ENCODE data around the gene RSKR. TPM values are rescaled to one million over a fixed set of nuclear protein-coding genes. Genes with fewer than 3 reads are reported as not detected.

The RSKR gene
- total and polyA plus RNA-seq, 8 donors, result 8.4 to 31.6 (median 23.6) TPM

DNA sequence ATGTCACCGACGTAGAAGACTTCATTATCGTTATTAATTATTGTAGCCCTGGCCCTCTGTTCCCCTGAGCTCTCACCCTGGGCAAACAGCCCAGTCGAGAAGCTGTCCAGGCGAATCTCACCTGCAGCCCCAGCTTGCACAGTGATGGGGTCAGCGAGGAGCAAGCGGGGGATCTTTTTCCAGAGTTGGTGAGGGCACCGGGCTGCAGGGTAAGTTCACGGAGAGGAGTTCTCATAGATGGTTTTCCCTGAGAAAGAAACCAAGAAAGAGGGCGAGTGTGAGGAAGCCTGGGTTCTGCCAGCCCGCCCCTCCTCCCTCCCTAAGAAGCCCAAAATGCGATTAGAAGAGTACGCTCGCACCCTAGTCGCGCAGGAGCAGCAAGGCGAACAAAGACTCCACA lies 15.6 kb downstream of the RSKR start:
- H3K4me3 ChIP-seq, result peak overlapping the region; percentile 53 to 67
- DNase-seq (no peak), ATAC-seq (no peak)
- intact Hi-C loops (cut with DNase I), result no loop called here
- peaks cover 5 to 28% of the 10 kb centered on the region in 2 donors for H3K4me1 ChIP-seq
- peak overlapping the region; percentile 97 to 98 for H3K27ac ChIP-seq
- H3K27me3 ChIP-seq, result no peaks in the 10 kb centered on the region
- H3K9me3 ChIP-seq, result no peaks in the 10 kb centered on the region
- TF ChIP-seq CTCF (IDR thresholded peaks at IDR 0.05), result no peak
- H3K36me3 ChIP-seq, result peaks cover 0 to under 1% of the 10 kb centered on the region in 2 donors

DNA sequence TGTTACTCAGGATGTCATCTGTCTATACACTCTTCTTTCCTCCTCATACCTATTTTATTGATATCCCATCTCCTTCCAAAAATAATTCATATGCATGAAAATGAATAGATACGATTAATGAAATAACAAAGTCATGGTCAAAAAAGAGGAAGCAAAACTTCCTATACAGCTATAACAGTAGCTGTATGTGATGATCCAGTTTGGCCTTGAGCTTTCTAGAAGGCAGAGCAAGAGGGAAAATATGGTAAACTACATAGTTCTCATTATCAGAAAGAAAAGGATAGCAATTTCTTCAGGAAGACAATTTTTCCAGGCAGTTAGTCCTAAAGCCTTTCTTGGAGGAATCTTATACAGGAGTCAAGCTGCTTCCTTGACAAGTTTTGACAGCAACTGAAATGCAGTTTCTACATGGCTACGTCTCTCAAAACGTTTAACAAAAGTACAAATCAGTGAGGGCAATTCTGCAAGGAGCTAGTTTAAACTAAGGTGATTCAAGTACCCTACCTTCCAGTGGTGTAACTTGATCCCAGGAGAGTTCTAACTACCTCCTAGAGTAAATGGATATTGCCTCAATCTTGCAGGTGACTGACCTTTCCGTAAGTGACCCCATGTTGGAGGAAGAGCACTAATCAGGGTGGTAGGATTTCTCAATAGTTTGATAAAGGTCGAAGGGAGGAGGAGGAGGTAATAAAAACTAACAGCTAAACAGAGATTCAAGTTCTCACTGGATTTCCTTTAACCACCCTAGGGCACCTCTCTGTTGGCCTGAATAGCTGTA lies 16.2 kb downstream of the RSKR start:
- intact Hi-C loops (cut with DNase I), result no loop called here
- H3K9me3 ChIP-seq, result no peaks in the 10 kb centered on the region
- peak overlapping the region in 1 of 2 donors; percentile 24 for H3K27ac ChIP-seq
- H3K4me1 ChIP-seq, result peaks cover 5 to 28% of the 10 kb centered on the region in 2 donors
- no peaks in the 10 kb centered on the region for H3K27me3 ChIP-seq
- peak; percentile 4 for ATAC-seq
- DNase-seq, result no peak
- H3K4me3 ChIP-seq, result peak overlapping the region; percentile 53 to 67
- no peak for TF ChIP-seq CTCF (IDR thresholded peaks at IDR 0.05)
- H3K36me3 ChIP-seq, result peaks cover 0 to 6% of the 10 kb centered on the region in 2 donors

DNA sequence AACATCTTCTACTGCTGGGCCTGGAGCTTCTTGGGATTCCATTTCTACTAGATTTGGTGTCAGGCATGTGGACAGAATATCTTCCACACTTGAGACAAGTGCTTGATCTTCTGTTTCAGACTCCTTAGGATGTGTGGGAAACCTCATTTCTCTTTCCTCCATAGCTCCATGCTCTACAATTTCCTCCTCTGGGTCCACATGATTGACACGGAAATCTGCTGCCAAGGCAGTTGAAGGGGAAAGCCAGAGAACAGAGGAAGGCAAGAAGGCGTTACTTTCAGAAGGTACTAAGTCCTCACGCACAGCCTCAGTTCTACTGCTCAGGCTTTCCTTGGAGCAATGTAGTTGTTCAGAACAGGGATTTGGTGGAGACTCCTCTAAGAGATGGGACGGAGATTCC lies 21.7 kb downstream of the RSKR start:
- TF ChIP-seq CTCF (IDR thresholded peaks at IDR 0.05), result no peak
- Histone ChIP-seq H3K27me3 (no peaks in the 10 kb centered on the region), H3K36me3 (peaks cover 0 to 29% of the 10 kb centered on the region in 2 donors), H3K27ac (no peak overlapping the region), H3K9me3 (no peaks in the 10 kb centered on the region), H3K4me3 (no peak overlapping the region), H3K4me1 (peaks cover 0 to under 1% of the 10 kb centered on the region in 2 donors)
- no peak for DNase-seq
- no peak for ATAC-seq
- intact Hi-C loops (cut with DNase I), result no loop called here

DNA sequence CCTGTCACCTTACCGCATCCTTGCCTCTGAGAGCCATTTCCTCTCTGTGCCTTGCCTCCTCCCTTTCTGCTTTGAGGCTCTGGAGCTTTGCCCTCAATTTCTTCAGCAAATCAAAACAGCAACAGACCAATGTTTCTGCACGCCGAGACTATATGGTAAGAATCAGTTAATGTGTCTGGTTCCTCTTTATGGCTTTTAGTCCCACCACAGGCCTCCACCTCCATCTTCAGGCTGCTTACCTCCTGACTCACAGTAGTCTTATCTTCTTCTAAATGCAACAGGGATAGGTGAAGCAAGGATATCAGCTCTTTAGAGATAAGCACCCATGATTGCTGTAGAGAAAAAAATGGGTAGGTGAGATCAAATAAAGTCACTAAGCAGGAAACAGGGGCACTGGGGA lies 28.1 kb downstream of the RSKR start:
- peaks cover 0 to 52% of the 10 kb centered on the region in 2 donors for H3K36me3 ChIP-seq
- TF ChIP-seq CTCF (IDR thresholded peaks at IDR 0.05), result no peak
- H3K4me3 ChIP-seq, result no peak overlapping the region

GRCh38 chr17:28584434-28584833 lies 29.6 kb downstream of the RSKR start:
- Histone ChIP-seq H3K27ac (no peak overlapping the region), H3K4me1 (no peaks in the 10 kb centered on the region), H3K27me3 (no peaks in the 10 kb centered on the region), H3K4me3 (no peak overlapping the region), H3K36me3 (peaks cover 0 to 54% of the 10 kb centered on the region in 2 donors), H3K9me3 (no peaks in the 10 kb centered on the region)
- intact Hi-C loops (cut with DNase I), result no loop called here
- DNase-seq (no peak), ATAC-seq (peak; percentile 13)
- no peak for TF ChIP-seq CTCF (IDR thresholded peaks at IDR 0.05)

More for the DNA sequence above, 28.1 kb downstream of the RSKR start:
- Histone ChIP-seq H3K9me3 (no peaks in the 10 kb centered on the region), H3K27ac (no peak overlapping the region), H3K4me1 (no peaks in the 10 kb centered on the region), H3K27me3 (no peaks in the 10 kb centered on the region)
- intact Hi-C loops (cut with DNase I), result no loop called here
- ATAC-seq (no peak), DNase-seq (no peak)
